ENCODE results near the gene USP17L30.
"Not testable (repeated sequence)": the region's sequence is repeated elsewhere in the genome, so short reads cannot be mapped to it uniquely, and the experiment has no call there.

USP17L30 gene

DNA sequence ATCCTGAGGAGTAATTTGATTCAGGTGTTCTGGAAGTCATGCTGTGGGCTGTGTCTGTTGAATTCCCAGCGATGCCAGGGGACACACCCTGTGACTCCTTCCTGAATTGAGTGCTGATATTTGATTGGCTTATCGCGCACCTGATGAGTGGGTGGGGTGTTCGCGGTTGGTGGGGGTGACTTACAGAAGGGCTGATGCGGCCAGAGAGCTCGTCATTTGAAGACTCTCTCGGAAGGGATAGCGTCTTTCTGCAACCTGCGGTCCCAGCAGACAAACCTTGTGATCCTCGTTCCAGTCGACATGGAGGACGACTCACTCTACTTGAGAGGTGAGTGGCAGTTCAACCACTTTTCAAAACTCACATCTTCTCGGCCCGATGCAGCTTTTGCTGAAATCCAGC, at the start of gene USP17L30:
USP17L30 (plus strand) TSS at position 301 of the 400 bp plus-strand sequence; CDS start at position 301, 0 bp downstream.
- H3K4me3 Mint-ChIP-seq; H3K9me3 Mint-ChIP-seq; H3K36me3 Mint-ChIP-seq (ENCODE audit: low read depth); H3K4me1 Mint-ChIP-seq (ENCODE audit: low read depth); H3K27me3 Mint-ChIP-seq; H3K27ac Mint-ChIP-seq: not testable (repeated sequence)

DNA sequence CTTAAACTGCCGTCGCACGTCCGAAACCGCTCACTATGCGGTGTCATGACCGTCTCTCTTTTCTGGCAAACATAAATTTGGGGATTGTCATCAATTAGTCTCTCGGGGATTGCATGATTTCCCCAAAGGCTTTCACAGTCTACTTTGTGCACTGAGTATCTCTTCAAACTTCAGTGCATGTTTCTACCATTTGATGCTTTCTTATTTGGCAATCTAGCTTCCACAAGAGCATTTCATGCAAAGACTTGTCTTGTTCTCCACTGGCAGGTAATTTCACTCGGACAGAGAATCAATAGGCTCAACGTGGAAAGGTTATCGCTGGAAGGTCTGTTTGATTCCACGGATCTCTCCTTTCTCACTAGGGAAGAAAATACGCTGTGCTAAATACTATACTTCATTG, 38.7 kb upstream of the USP17L30 start:
- not testable (repeated sequence) for H3K27ac Mint-ChIP-seq; H3K27me3 Mint-ChIP-seq; H3K4me3 Mint-ChIP-seq; H3K9me3 Mint-ChIP-seq; H3K36me3 Mint-ChIP-seq (ENCODE audit: low read depth); H3K4me1 Mint-ChIP-seq (ENCODE audit: low read depth)

- H3K9me3 Mint-ChIP-seq; H3K27me3 Mint-ChIP-seq; H3K4me3 Mint-ChIP-seq; H3K27ac Mint-ChIP-seq; H3K4me1 Mint-ChIP-seq (ENCODE audit: low read depth); H3K36me3 Mint-ChIP-seq (ENCODE audit: low read depth): not testable (repeated sequence)
These were observed 38.1 kb upstream of the USP17L30 start, which contains the start of gene USP17L24 for GRCh38 chr4:9324865-9325264. Gene USP17L24, plus strand, starts transcription at chr4:9325165. Its CDS starts 0 bp downstream, at chr4:9325165.

DNA sequence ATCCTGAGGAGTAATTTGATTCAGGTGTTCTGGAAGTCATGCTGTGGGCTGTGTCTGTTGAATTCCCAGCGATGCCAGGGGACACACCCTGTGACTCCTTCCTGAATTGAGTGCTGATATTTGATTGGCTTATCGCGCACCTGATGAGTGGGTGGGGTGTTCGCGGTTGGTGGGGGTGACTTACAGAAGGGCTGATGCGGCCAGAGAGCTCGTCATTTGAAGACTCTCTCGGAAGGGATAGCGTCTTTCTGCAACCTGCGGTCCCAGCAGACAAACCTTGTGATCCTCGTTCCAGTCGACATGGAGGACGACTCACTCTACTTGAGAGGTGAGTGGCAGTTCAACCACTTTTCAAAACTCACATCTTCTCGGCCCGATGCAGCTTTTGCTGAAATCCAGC, 33.3 kb upstream of the USP17L30 start, which contains the start of gene USP17L25:
USP17L25 (plus strand) TSS at position 301 of the 400 bp plus-strand sequence; CDS start at position 301, 0 bp downstream.
- H3K27ac Mint-ChIP-seq; H3K36me3 Mint-ChIP-seq (ENCODE audit: low read depth): not testable (repeated sequence)

DNA sequence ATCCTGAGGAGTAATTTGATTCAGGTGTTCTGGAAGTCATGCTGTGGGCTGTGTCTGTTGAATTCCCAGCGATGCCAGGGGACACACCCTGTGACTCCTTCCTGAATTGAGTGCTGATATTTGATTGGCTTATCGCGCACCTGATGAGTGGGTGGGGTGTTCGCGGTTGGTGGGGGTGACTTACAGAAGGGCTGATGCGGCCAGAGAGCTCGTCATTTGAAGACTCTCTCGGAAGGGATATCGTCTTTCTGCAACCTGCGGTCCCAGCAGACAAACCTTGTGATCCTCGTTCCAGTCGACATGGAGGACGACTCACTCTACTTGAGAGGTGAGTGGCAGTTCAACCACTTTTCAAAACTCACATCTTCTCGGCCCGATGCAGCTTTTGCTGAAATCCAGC, 28.6 kb upstream of the USP17L30 start, which contains the start of gene USP17L26:
USP17L26 (plus strand) TSS at position 301 of the 400 bp plus-strand sequence; CDS start at position 301, 0 bp downstream.
- H3K4me3 Mint-ChIP-seq; H3K9me3 Mint-ChIP-seq; H3K36me3 Mint-ChIP-seq (ENCODE audit: low read depth); H3K27ac Mint-ChIP-seq; H3K27me3 Mint-ChIP-seq; H3K4me1 Mint-ChIP-seq (ENCODE audit: low read depth): not testable (repeated sequence)

More for the DNA sequence above, 33.3 kb upstream of the USP17L30 start, which contains the start of gene USP17L25:
- not testable (repeated sequence) for H3K27me3 Mint-ChIP-seq; H3K9me3 Mint-ChIP-seq; H3K4me1 Mint-ChIP-seq (ENCODE audit: low read depth); H3K4me3 Mint-ChIP-seq

DNA sequence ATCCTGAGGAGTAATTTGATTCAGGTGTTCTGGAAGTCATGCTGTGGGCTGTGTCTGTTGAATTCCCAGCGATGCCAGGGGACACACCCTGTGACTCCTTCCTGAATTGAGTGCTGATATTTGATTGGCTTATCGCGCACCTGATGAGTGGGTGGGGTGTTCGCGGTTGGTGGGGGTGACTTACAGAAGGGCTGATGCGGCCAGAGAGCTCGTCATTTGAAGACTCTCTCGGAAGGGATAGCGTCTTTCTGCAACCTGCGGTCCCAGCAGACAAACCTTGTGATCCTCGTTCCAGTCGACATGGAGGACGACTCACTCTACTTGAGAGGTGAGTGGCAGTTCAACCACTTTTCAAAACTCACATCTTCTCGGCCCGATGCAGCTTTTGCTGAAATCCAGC, 23.8 kb upstream of the USP17L30 start, which contains the start of gene USP17L5:
USP17L5 (plus strand) TSS at position 301 of the 400 bp plus-strand sequence; CDS start at position 301, 0 bp downstream.
- H3K9me3 Mint-ChIP-seq; H3K4me3 Mint-ChIP-seq; H3K36me3 Mint-ChIP-seq (ENCODE audit: low read depth); H3K4me1 Mint-ChIP-seq (ENCODE audit: low read depth); H3K27me3 Mint-ChIP-seq; H3K27ac Mint-ChIP-seq: not testable (repeated sequence)

- H3K27ac Mint-ChIP-seq; H3K36me3 Mint-ChIP-seq (ENCODE audit: low read depth); H3K9me3 Mint-ChIP-seq; H3K4me1 Mint-ChIP-seq (ENCODE audit: low read depth); H3K4me3 Mint-ChIP-seq; H3K27me3 Mint-ChIP-seq: not testable (repeated sequence)
These were observed 19.1 kb upstream of the USP17L30 start, which contains the start of gene USP17L27 for GRCh38 chr4:9343848-9344247. Gene USP17L27, plus strand, starts transcription at chr4:9344148. Its CDS starts 0 bp downstream, at chr4:9344148.

DNA sequence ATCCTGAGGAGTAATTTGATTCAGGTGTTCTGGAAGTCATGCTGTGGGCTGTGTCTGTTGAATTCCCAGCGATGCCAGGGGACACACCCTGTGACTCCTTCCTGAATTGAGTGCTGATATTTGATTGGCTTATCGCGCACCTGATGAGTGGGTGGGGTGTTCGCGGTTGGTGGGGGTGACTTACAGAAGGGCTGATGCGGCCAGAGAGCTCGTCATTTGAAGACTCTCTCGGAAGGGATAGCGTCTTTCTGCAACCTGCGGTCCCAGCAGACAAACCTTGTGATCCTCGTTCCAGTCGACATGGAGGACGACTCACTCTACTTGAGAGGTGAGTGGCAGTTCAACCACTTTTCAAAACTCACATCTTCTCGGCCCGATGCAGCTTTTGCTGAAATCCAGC, 14.3 kb upstream of the USP17L30 start, which contains the start of gene USP17L28:
USP17L28 (plus strand) TSS at position 301 of the 400 bp plus-strand sequence; CDS start at position 301, 0 bp downstream.
- not testable (repeated sequence) for H3K4me1 Mint-ChIP-seq (ENCODE audit: low read depth); H3K4me3 Mint-ChIP-seq; H3K9me3 Mint-ChIP-seq; H3K36me3 Mint-ChIP-seq (ENCODE audit: low read depth); H3K27me3 Mint-ChIP-seq; H3K27ac Mint-ChIP-seq

GRCh38 chr4:9350866-9351265, 12.1 kb upstream of the USP17L30 start:
- H3K4me1 Mint-ChIP-seq (ENCODE audit: low read depth); H3K36me3 Mint-ChIP-seq (ENCODE audit: low read depth); H3K27me3 Mint-ChIP-seq; H3K4me3 Mint-ChIP-seq; H3K27ac Mint-ChIP-seq; H3K9me3 Mint-ChIP-seq: not testable (repeated sequence)

DNA sequence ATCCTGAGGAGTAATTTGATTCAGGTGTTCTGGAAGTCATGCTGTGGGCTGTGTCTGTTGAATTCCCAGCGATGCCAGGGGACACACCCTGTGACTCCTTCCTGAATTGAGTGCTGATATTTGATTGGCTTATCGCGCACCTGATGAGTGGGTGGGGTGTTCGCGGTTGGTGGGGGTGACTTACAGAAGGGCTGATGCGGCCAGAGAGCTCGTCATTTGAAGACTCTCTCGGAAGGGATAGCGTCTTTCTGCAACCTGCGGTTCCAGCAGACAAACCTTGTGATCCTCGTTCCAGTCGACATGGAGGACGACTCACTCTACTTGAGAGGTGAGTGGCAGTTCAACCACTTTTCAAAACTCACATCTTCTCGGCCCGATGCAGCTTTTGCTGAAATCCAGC, 9.6 kb upstream of the USP17L30 start, which contains the start of gene USP17L29:
USP17L29 (plus strand) TSS at position 301 of the 400 bp plus-strand sequence; CDS start at position 301, 0 bp downstream.
- H3K9me3 Mint-ChIP-seq; H3K27ac Mint-ChIP-seq; H3K4me1 Mint-ChIP-seq (ENCODE audit: low read depth); H3K27me3 Mint-ChIP-seq; H3K36me3 Mint-ChIP-seq (ENCODE audit: low read depth); H3K4me3 Mint-ChIP-seq: not testable (repeated sequence)

- not testable (repeated sequence) for H3K9me3 Mint-ChIP-seq; H3K4me3 Mint-ChIP-seq; H3K36me3 Mint-ChIP-seq (ENCODE audit: low read depth); H3K27ac Mint-ChIP-seq; H3K27me3 Mint-ChIP-seq; H3K4me1 Mint-ChIP-seq (ENCODE audit: low read depth)
These were observed 17.0 kb downstream of the USP17L30 start for GRCh38 chr4:9379881-9380280.

DNA sequence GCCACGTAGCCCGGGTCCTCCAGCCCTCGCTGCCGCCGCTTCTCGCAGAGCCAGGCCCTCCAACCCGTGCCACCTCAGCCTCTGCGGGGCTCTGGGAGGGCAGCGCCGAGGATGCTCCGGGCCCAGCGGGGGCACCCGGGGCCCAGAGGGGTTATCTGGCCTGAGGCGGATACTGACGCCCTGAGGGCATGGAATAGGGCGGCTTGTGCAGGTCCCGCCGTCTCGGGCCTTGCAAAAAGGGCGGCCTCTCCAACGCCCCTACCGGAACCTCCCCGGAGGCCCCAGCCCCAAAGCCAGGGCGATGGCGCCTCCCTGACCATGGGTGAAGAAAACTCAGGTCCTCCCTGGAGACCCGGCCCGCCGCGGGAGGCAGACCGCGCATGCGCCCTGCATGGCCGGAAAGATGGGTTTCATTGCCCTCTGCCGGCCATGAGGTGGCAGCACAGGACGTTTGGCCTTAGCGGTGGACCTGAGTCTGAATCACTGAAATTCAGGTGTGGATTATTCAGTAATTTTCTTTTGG, 18.1 kb downstream of the USP17L30 start:
- H3K4me3 Mint-ChIP-seq, result peak overlapping the region; percentile 33
- H3K36me3 Mint-ChIP-seq (ENCODE audit: low read depth); H3K27ac Mint-ChIP-seq; H3K4me1 Mint-ChIP-seq (ENCODE audit: low read depth); H3K9me3 Mint-ChIP-seq; H3K27me3 Mint-ChIP-seq: not testable (repeated sequence)

DNA sequence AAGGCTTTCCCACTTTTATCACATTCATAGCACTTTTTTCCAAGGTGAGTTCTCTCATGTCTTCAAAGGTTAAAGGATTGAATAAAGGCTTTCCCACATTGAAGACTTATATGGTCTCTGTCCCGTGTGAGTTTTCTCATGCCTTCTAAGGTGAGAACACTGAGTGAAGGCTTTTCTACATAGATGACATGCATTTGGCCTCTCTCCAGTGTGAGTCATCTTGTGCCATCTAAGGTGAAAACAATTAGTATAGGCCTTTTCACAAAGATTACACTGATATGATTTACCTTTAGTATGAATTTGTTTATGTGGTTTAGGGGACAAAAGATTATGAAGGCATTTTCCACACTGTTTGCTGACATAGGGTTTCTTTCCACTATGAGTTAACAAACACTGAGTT, 21.2 kb downstream of the USP17L30 start:
- Mint-ChIP-seq H3K27ac (no peak overlapping the region), H3K27me3 (peaks cover 3% of the 10 kb centered on the region), H3K4me1 (ENCODE audit: low read depth) (peaks cover 3% of the 10 kb centered on the region), H3K9me3 (no peaks in the 10 kb centered on the region), H3K4me3 (no peak overlapping the region), H3K36me3 (ENCODE audit: low read depth) (no peaks in the 10 kb centered on the region)

GRCh38 chr4:9389001-9389400, 26.1 kb downstream of the USP17L30 start:
- H3K9me3 Mint-ChIP-seq; H3K27ac Mint-ChIP-seq; H3K4me3 Mint-ChIP-seq; H3K27me3 Mint-ChIP-seq; H3K4me1 Mint-ChIP-seq (ENCODE audit: low read depth); H3K36me3 Mint-ChIP-seq (ENCODE audit: low read depth): not testable (repeated sequence)

DNA sequence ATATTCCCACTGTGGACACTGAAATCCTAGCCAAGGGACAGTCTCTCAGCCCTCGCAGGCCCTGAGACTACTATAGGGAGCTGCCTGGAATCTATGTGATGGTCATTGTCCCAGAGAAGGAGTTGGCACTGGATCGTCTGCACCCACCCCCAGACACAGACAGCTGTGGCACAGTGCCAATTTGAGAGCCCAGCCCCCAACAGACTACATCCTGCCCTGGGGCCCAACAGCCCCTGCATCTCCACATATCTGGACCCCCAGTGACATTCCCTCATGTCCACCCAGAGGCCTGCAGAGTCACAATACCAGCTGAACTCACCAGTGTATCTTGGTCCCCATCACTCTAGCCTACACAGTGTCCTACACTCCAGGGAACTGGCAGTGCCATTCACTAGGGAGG, 42.8 kb downstream of the USP17L30 start:
- not testable (repeated sequence) for H3K27ac Mint-ChIP-seq; H3K4me1 Mint-ChIP-seq (ENCODE audit: low read depth); H3K27me3 Mint-ChIP-seq; H3K9me3 Mint-ChIP-seq; H3K36me3 Mint-ChIP-seq (ENCODE audit: low read depth); H3K4me3 Mint-ChIP-seq

- not testable (repeated sequence) for H3K4me3 Mint-ChIP-seq
These were observed 43.6 kb downstream of the USP17L30 start for GRCh38 chr4:9406491-9406890.

More at GRCh38 chr4:9406491-9406890, 43.6 kb downstream of the USP17L30 start:
- not testable (repeated sequence) for H3K27ac Mint-ChIP-seq; H3K9me3 Mint-ChIP-seq; H3K36me3 Mint-ChIP-seq (ENCODE audit: low read depth); H3K27me3 Mint-ChIP-seq; H3K4me1 Mint-ChIP-seq (ENCODE audit: low read depth)
